ENCODE data around the gene TTC28. TPM values are rescaled to one million over a fixed set of nuclear protein-coding genes. Genes with fewer than 3 reads are reported as not detected.

TTC28 gene
- polyA plus RNA-seq, 12 donors: 20.5 to 38.3 (median 28.6) TPM

GRCh38 chr22:28143961-28144745 is 535.5 kb downstream of the TTC28 start:
- no peak for DNase-seq

- DNase-seq: peak; percentile 25
These were observed 536.3 kb downstream of the TTC28 start for GRCh38 chr22:28143241-28143865.

- DNase-seq: peak; percentile 65
These were observed 537.2 kb downstream of the TTC28 start for GRCh38 chr22:28142361-28142961.

DNA sequence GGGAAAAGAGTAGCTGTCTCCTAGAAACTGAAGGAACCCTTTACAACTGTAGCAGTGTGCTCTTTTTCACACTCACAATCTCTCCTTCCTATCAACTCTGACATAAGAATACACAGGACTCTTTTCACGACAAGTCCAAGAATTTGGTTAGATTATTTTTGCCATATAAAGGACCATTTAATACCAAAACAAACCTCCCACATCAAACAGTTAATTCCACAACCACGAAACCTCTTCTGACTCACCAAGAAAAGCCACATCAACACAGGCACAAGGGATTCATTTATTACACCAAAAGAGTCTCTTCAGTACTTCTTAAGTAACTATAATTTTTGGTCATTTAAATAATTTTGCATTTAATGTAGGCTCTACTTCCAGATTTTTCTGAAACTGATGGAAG is 538.0 kb downstream of the TTC28 start:
- no peak for DNase-seq

DNA sequence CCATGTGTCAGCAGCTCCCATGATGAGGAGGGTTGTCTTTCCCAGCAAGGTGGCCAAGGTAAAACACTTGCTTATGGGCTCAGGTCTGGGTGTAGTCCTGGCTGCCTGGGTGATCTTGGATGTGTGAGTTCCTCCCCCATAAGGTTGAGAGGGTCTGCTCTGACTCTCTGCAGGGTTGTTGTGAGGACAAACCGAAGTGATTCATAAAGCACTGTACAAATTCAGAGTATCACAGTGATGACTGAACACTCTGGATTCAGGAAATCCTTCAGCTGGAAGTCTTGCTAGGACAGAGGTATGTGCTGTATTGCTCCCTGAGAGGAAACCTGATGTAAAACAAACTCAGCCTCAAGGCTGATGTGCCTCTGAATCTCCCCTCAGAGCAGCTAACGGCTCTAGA is 539.7 kb downstream of the TTC28 start:
- no peak for DNase-seq

DNA sequence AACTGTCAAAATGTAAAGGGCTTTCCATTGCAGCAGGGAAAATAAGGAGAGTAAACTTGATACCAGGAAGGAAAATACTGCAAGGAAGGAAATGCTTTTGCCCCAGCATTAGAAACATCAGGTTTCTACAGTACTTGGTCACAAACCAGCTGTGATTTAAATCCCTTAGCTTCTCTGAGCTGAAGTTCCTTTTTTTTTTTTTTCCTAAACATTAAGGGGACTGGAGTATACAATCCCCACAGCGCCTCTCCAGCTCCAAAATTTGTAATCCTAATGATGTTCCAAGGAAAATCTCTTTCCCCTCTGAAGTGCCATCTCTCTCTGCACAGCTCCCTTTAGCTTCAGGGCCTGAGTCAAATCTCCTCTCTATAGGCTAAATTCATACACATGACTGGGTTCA is 540.1 kb downstream of the TTC28 start:
- no peak for DNase-seq

- DNase-seq: no peak
These were observed 542.6 kb downstream of the TTC28 start for GRCh38 chr22:28137036-28137435.

- no peak for DNase-seq
These were observed 547.2 kb downstream of the TTC28 start for GRCh38 chr22:28132466-28132865.

DNA sequence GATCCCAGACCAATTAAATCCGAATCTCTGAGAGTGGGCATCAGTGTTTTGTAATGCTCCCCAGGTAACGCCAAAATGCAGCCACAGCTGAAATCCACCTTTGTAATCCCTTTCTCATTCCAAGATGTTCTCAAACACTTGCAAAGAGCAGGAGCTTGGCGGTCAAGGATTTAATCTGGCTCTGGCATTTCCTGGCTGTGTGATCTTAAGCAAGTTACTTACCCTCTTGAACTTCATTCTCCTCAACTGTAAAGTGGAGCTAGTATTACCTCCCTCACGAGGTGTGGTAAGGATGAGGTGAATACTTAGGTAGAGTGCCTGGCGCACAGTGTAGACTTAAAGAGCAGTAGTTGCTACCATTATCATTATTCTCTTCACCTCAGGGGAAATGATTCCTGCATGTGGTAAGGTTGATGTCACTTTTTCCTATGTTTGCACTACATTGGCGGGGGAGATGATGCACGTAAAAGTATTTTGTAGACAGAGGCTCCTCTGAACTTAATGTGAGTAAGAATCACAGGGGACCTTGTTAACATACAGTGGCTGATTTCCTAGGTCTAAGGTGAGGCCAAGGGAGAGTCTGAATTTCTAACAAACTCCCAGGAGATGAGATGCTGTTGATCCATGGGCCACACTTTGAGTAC is 550.2 kb downstream of the TTC28 start:
- no peak for DNase-seq

DNA sequence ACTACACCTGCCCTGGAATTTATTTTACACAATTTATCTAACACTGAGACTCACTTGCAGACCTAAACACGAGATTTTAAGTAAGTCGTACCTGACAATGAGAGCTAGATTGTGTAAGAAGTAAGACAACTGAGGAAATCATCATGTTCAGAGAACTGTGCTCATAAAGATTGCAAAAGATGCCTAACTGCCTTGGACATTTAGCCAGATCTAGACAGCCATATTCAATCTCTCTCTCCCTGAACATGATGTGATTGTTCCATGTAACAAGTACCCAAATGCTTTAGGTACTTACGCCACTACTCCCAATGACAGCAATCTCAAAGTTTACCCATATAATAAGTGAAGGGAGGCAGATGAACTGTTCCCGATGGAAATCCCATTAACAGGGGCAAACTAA is 550.8 kb downstream of the TTC28 start:
- no peak for DNase-seq

DNA sequence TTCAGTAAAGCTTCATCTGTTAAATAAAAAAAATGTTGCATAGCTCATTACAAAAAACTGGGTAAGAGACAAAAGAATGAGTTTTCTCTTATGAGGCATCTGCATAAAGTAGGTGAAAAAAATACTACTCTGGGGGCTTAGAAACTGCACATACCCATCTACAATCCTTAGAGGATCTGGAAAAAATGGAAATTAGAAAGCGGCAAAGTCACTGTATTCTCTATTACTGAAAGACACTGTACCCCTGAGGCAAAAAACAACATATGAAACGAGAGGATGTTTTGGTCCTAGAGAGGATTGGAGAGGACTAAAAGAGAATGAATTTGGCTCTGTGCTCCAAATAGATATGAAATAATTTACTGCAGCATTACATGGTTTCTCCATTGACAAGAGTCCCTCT is 553.8 kb downstream of the TTC28 start:
- no peak for DNase-seq

- no peak for DNase-seq
These were observed 555.5 kb downstream of the TTC28 start for GRCh38 chr22:28123989-28124766.

GRCh38 chr22:28120691-28121592 is 558.7 kb downstream of the TTC28 start:
- DNase-seq: no peak

GRCh38 chr22:28118957-28119631 is 560.5 kb downstream of the TTC28 start:
- DNase-seq: no peak

GRCh38 chr22:28116219-28116673 is 563.4 kb downstream of the TTC28 start:
- peak; percentile 66 for DNase-seq

GRCh38 chr22:28115426-28115825 is 564.2 kb downstream of the TTC28 start:
- no peak for DNase-seq

DNA sequence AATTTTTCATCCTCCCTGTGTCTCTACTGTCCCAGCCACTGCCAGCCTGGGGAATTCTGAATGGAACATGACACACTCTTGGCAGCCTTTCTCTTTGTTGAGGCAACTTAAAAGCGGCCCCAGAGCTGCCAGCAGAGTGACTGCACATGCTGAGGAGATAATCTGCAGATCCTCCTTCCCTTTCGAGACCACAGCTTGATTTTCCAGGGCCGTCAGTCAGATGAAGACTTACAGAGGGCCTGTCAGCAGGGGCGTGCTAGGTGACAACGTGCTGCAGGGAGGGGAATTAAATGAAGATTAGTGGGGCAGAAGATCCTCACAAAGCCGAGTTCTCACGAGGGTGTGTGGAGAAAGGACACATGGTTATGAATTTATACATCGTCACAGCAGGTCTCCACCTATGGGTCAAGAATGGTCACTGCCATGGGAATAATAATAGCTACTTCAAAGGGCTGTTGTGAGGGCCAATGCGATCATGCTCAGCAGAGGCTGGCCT is 567.0 kb downstream of the TTC28 start:
- DNase-seq: peak; percentile 21

DNA sequence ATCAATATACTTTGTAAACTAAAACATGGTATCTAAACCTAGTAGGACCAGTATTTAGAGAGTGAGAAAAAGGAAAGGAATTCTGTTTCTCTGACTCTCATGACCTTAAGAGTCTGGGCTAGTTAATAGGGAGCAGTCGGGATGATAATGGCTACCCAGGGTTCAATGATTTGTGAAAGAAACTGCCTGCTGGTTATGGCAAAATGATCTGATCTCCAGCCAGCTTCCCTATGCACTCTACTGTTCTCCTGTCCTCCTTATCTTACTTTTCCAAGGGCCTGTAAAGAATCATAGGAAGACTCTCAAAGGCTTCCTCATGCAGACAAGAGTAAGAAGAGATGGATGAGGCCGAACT is 567.5 kb downstream of the TTC28 start:
- DNase-seq: no peak

DNA sequence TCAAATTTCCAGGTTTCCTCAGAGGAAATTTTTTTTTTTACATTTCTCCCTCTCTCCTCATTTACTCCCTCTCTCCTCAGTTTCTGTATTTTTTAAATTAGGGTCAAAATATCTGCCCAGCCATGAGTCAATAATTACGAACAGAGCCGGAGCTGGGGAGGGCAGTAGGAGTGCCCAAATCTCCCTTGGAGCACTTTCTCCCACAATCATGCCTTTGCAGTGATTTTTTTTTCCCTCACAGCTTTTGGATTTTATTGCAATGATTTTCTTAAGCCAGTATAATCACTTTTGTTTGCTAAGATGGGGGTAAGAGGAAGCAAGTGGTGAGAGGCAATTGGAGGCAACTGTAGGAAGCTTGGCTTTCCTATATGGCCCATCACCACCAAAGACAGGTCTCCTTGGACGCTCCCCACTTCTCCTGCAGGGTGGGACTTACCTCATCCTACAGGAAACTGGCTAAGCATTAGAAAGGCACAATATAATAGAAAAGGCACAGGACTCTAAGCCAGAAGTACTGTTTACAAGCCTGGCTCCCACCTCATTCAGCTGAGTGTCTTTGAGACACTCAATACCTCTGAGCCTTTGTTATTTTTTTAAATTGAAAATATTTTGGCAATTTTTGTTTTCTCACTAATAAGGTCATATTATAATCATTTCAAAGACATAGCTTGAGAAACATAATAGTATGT is 568.0 kb downstream of the TTC28 start:
- no peak for DNase-seq
